Measurements from ENCODE around the gene UCN3. TPM values are rescaled to one million over a fixed set of nuclear protein-coding genes. Genes with fewer than 3 reads are reported as not detected.

The UCN3 gene
- total RNA-seq, 4 donors from 2014 or later, result 1.4 to 2.6 (median 2.0) TPM; not detected in 1

- H3K36me3 ChIP-seq, result no peaks in the 10 kb centered on the region
- no peaks in the 10 kb centered on the region for H3K9me3 ChIP-seq
- no peak overlapping the region for H3K27ac ChIP-seq
- H3K4me3 ChIP-seq, result no peak overlapping the region
- H3K27me3 ChIP-seq, result no peaks in the 10 kb centered on the region
- no peak for DNase-seq
- no peaks in the 10 kb centered on the region for H3K4me1 ChIP-seq
- no peak for TF ChIP-seq POLR2A (IDR thresholded peaks at IDR 0.05)
- no peak for TF ChIP-seq CTCF (IDR thresholded peaks at IDR 0.05)
These were observed 59.0 kb downstream of the UCN3 start for GRCh38 chr10:5423771-5424170.

Other genes starting within 250 kb of the UCN3 start
- gene AKR1C8, start 179.8 kb upstream of the UCN3 start, total RNA-seq, result under 1 TPM in 1 of 4 donors, not detected in 3; 0.53 TPM
- gene AKR1C4, start 168.1 kb upstream of the UCN3 start, total RNA-seq, result 1 to 10 TPM in 1 of 4 donors, not detected in 3; 1.1 TPM
- 10 to 100 TPM in 3 of 4 donors, 1 to 10 TPM in 1; 3.3 to 95.4 (median 74.2) TPM for gene TUBAL3, start 39.9 kb downstream of the UCN3 start, total RNA-seq
- 100 to 1,000 TPM in 2 of 4 donors, 10 to 100 TPM in 2; 85.0 to 155 (median 122) TPM for gene NET1, start 47.6 kb downstream of the UCN3 start, total RNA-seq
- gene CALML5, start 134.6 kb downstream of the UCN3 start, total RNA-seq, result not detected
- gene CALML3, start 160.0 kb downstream of the UCN3 start, total RNA-seq, result not detected